ENCODE data around the gene CHCHD3.

- TF ChIP-seq POLR2A (IDR thresholded peaks at IDR 0.05) (no peak), CTCF (IDR thresholded peaks at IDR 0.05) (no peak)
These were observed 315.2 kb downstream of the CHCHD3 start for GRCh38 chr7:132766660-132767059.

Measured in vagina (tissue), 2 donors.